Suppressor macrophage (primary cell): Measurements from ENCODE around the gene ZFAND3.

Experiments
- DNase-seq, 4 experiments: peaks; one replicate each; pipeline ENCODE4 v3.0.0-alpha.2; 2020 to 2022

ZFAND3 gene

DNA sequence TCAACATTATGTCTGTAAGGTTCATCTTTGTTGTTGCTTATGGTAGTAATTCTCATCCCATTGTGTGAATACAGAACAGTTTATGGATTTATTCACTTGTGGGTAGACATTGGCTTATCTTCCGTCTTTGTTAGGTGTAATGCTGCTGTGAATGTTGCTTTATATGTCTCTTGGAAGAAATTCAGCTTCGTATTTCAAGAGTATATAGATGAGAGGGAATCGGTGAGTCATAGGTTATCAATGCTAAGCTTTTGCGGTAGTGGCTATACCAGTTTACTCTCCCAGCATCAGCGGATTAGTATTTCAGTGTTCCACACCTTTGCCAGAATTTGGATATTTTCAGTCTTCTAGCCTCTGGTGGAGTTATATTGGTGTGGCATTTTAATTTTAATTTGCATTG lies 77.8 kb downstream of the ZFAND3 start:
- DNase-seq, result no peak

DNA sequence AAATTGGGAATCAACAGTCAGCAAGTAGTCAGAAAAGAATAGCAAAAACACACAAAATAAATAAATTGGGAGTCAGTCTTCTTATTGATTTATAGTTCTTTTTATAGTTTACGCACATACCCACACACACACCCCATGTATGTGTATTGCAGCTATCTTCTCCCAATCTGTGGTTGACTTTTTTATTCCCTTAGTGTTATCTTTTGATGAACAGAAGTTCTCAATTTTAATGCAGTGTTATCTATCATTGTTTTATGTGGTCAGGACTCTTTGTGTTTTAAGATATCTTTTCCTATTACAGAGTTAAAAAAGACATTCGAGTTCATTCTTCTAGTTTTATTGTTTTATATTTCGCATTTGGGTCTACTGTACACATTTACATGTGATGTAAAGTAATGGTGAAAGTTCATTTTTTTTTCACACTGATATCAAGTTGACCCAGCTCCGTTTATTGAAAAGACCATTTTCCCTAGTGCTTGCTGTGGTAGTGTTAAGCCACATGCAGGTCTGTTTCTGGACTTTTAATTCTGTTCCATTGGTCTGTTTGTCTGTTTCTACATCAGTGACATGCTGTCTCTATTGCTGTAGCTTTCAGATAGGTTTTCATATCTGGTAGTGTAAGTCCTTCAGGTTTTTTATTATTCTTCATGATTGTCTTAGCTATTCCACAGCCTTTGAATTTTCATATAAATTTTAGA lies 78.4 kb downstream of the ZFAND3 start:
- no peak for DNase-seq

DNA sequence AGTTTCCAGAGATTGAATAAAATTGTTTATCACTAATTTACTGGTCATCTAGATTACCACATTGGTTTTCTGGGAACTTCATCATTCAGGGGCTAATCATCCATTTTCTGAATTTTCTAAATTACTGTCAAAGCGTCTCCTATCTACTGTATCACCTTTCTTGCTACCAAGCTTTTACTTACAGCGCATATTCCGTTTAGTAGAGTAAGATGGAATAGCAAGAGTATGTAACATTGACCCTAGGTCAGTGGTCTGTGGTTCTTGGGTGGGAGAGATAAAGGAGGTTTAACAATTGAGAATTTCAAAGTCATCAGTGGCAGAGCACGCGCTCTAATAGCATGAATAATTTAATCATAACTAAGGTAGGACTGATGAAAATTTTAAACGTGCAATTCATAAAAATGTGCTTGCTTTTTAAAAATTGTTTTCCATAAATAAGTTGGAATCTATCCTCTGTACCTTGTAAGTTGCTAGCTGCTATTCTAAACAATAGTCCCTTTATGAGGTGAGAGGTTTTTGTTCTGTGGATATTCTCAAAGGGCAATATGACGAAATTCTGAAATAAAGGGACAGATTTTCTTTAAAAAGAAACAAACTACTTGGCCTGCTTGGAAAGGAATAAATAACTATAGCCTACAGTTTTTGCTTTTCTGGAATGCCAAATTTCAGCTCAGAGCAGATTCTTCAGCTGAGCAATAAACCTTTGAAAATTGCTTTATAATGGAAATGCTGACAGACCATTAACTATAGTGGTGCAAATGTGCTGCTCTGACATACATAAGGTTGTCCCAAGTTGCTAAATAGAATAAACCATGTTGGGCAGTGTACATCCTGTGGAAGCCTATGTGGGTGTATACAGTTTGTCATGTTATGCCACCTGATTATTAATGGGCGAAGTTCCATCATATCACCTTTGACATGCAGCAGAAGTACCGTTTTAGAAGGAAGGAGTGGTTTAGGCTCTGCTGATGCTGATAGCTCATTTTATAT lies 84.1 kb downstream of the ZFAND3 start:
- DNase-seq, result peak in 1 of 4 experiments; percentile 20

DNA sequence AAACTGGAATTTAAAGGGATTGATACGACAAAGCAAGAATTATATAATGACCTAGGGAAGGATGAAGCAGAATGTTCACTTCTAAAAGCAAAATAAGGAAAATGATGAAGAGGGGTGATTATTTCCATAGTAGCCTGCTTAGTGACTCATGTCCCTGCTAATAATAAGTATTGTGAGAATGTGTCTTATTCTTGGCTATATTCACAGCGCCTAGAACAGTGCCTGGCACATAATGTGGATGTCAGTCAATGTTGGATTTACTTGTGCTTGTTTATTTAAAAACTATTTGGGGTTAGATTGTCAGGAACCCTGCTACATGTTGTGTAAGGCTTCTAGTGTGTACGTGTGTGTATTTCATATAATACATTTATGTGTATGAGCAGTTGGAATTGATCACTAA lies 85.1 kb downstream of the ZFAND3 start:
- DNase-seq, result no peak

DNA sequence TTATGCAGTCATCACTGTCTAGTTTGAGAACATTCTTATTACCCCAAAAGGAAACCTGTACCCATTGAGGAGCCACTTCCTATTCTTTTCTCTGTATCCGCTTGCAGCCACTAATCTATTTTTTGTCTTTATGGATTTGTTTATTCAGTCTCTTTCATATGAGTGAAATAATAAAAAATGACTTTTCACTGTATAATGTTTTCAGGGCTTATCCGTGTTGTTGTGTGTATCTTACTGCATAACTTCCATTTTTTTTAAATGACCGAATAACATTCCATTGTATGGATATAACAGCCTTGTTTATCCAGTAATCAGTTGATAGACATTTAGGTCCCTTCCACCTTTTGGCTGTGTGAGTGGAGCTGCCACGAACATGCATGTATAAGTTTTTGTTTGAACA lies 86.6 kb downstream of the ZFAND3 start:
- DNase-seq, result no peak

DNA sequence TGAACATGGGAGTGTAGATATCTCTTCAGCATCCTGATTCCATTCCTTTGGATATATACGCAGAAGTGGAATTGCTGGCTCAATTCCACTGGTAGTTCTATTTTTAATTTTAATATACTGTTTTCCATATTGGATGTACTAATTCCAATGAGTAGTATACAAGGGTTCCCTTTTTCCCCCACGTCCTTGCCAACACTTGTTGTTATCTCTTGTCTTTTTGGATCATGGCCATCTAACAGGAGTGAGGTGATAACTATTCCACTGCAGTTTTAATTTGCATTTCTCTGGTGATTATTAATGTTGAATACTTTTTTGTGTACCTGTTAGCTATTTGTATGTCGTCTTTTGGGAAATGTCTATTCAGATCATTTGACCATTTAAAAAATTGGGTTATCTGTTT lies 91.5 kb downstream of the ZFAND3 start:
- DNase-seq, result no peak

DNA sequence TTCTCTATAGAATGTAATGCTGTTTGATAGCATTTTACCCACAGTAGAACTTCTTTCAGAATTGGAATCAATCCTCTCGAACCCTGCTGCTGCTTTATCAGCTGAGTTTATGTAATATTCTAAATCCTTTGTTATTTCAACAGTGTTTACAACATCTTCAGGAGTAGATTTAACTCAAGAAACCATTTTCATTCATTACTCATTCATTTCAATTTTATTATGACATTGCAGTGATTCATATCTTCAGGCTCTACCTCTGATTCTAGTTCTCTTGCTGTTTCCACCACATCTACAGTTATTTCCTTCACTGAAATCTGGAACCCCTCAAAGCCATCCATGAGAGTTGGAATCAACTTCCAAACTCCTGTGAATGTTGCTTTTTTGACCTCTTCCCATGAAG lies 93.7 kb downstream of the ZFAND3 start:
- DNase-seq, result no peak

DNA sequence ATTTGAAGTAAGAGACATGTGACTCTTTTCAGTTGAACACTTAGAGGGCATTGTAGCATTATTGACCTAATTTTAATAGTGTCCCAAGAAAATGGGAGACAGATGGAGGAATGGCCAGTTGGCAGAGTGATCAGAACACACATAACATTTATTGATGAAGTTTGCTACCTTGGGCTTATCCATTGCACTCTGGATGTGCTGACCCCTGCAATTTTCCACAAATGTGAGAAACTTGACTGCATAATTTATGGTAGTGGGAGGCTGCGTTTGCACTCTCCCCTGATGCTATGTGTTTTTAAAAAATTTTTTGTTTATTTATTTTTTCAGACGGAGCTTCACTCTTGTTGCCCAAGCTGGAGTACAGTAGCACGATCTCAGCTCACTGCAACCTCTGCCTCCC lies 95.9 kb downstream of the ZFAND3 start:
- DNase-seq, result no peak

DNA sequence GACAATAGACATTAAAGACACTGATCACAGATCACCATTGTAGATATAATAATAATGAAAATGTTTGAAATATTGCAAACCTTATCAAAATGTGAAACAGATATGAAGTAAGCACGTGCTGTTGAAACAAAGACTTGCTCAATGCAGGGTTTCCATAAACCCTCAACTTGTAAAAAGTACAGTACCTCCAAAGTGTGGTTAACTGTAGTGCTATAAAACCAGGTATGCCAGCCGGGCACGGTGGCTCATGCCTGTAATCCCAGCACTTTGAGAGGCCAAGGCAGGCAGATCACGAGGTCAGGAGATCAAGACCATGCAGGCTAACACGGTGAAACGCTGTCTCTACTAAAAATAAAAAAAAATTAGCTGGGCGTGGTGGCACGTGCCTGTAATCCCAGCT lies 96.6 kb downstream of the ZFAND3 start:
- DNase-seq, result no peak

DNA sequence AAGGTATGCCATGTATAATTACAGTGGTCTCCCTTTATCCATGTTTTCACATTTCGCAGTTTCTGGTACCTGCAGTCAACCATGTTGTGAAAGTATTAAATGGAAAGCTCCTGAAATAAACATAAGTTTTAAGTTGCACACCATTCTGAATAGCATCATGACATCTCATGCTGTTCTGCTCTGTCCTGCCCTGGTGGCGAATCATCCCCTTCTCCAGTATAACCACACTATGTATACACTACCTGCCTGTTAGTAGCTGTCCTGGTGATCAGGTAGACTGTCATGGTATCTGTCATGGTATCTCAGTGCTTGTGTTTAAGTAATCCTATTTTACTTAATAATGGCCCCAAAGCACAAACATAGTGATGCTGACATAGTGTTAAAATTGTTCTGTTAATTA lies 97.1 kb downstream of the ZFAND3 start:
- no peak for DNase-seq

DNA sequence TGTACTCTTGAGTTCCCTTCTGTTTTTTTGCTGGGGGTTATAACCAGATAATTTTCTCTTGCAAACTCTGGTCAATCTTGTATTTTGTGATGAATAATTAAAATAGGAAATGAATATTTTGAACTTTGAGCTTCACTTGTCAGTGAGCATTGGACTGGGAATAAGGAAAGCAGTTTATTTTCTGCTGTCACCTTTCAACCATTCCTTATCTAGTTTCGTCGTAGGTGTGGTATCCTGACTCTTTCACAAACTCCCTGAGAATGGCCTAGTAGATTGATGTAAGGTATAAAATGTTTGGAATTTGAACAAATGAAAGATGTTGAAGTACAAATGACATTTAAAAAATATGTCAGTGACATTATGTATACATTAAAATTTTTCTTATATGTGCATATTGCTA lies 98.0 kb downstream of the ZFAND3 start:
- DNase-seq, result no peak

DNA sequence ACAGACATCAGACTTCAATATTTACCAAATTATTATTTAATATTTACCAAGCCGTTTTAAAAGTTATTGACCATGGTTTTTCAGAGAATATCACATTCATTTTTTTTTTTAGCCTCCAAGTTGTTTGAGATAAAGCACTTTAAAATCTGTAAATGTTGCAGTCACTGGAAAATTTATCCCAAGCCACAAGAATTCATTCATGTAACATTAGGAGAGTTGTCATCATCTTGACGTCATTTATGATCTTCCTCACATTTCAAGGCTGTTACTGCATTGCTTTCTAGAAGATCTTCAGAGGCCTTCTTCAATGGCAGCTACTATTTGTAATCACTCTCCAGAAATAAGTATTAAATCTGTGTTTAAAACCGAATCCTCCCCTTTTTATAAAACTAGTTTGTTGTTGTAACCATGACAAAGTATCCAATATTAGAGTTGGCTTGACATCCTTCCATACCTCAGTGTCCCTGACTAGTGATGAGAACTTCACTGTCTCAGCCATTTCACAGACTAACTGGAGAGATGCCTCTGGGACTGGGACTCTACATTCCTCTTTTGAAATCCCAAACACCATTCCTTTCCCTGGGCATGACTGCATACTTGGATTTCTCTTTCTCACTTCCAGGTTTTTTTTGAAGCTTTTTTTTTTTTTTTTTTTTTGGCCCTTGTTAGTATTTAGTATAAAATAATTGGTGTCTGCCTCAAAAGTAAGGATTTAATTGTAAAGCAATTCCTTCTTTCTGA lies 100.1 kb downstream of the ZFAND3 start:
- no peak for DNase-seq

DNA sequence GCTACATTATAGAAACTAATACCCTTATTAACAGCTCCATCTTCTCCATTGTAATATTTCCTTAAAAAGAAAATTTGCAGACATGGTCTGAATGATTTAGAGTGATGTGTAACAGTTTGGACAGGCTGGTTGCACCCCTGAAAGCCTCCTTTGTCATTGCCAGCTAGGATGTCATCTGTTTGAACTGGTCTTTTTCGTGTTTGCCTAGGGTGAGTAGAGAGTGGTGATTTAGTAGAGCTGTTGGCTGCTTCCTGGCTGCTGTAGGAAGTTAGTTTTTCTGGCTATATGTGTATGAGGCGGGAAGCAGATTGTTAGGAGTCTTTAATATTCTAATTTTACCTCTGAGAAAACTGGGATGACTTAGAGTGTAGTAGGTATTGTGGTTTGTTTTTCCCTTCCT lies 101.1 kb downstream of the ZFAND3 start:
- DNase-seq, result no peak

DNA sequence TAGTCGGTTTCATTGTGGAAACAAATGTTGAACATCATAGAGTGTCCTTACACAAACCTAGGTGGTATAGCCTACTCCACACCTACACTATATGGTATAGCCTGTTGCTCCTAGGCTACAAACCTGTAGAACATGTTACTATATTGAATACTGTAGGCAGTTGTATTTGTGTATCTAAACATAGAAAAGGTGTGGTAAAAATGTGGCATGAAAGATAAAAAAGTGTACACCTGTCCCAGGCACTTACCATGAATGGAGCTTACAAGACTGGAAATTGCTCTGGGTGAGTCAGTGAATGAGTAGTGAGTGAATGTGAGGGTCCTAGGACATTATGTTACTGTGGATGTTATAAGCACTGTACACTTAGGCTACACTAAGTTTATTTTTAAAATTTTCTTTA lies 103.0 kb downstream of the ZFAND3 start:
- DNase-seq, result no peak

DNA sequence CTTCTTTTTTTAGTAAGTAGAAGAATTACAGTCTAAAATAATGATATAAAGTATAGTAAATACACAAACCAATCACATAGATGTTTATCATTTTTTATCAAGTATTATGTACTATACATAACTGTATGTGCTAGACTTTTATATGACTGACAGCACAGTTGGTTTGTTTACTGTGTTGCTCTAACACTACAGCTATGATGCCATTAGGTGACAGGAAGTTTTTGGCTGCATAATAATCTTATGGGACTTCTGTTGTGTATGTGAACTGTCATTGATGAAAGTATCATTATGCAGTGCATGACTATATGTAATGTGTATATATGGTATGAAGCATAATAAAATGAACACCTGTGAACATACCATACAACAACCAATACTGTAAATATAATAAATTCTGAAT lies 104.0 kb downstream of the ZFAND3 start:
- DNase-seq, result no peak

DNA sequence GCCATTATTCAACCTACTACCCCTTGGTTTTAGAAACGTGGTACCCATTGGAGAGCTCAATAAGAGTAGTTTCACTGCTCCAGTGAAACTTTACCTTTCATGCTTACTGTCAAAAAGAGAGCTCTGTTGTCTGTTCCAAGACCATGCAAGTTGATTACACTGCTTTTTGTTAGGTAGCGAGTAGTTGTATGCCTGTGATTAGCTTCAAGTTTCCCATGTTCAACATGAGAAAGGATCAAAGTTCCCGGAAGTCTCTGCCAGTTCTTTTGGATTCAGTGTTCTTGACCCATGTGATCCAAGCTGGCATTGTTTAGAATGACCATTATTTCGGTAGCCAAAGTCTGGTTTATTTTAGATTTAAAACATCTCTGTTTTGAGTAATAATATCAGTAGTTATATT lies 107.1 kb downstream of the ZFAND3 start:
- DNase-seq, result no peak

DNA sequence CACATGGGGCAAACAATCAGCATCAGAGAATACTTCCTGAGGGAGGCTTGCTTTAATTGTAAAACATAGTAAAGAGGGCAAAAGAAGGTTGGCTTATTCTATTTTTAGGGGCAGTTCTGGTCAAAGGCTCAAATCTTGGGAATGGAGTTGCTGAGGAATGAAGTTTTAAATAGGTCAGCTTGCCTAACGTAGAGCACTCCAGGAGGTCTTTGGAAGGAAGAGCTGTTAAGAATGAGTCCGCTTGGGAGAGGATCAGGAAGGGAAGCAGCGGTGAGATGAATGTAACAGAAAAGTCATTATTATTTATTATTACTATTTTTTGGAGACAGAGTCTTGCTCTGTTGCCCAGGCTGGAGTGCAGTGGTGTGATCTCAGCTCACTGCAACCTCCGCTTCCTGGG lies 108.7 kb downstream of the ZFAND3 start:
- DNase-seq, result no peak

DNA sequence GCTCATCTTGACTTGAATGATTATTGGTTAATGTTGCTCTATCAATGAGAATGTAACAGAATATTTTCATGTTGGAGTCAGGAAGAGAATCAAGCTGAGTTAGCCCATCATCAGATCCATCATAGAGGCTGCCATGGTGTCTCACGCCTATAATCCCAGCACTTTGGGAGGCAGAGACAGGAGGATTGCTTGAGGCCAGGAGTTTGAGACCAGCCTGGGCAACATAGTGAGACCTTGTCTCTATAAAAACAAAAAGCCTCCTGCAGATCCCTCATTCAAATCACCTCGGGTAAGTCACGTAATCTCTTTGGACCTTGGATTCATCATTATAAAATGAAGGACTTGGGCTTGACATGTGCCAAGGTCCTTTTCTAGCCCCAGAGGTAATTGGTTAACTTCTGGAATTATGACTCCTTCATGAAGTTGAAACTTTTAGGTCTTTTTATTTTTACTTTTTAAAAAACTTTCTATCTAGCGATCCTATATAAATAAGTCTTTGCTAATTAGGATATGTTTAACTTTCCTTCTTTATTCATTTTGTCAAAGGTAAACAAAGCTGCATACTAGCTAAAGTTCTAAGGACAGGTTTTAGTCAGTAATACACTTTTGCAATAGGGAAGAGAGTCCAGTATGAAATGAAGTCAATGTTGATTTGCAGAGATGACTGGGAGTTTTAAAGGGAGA lies 110.9 kb downstream of the ZFAND3 start:
- DNase-seq, result no peak

DNA sequence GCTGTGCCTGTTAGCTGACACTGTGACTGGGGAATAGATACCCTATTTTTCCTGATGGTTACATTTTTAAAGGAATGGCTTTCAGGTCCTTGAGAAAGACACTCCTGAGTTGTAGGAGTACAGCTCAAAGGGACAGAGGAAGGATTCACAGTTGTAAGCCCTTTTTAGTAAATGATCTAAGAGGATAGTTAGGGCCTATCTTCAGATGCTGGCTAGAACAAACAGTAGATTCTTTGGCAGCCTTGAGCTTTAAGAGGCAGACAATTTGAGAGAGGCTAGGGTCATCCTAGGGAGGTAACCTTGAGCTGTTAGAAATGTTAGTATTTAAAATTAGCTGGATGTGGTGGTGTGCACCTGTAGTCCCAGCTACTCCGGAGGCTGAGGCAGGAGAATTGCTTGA lies 111.5 kb downstream of the ZFAND3 start:
- DNase-seq, result no peak

DNA sequence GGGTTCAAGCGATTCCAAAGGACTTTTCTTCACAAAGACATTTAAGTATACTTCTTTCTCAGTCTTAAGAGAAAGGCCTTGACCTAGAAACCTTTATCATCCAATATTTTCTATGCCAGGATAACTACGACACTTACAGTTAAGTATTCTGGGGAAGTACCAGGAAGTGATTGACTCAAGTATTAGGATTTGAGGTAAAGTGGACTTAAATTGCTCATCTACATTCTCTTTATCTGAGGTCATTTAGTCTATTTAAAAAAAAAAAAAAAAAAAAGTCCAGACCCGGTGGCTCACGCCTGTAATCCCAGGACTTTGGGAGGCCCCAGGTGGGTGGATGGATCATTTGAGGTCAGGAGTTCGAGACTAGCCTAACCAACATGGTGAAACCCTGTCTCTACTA lies 114.7 kb downstream of the ZFAND3 start:
- DNase-seq, result no peak

DNA sequence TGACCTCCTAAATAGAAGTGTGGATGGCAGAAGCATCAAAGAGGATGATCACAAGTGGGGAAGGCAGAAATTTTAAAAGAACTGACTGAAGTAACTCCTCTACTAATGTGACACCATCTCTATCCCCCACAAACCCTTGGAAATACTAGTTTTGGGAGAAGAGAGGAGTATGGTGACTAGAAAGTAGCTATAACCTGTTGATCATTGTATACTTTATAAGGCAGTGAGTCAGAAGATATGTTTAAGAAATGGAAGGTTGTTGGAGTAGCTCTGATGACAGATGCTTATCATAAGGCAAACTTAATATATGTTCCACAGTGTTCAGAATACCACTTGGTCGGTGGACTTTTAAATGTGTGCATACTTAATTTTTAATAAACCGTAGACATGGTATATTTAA lies 116.6 kb downstream of the ZFAND3 start:
- no peak for DNase-seq

DNA sequence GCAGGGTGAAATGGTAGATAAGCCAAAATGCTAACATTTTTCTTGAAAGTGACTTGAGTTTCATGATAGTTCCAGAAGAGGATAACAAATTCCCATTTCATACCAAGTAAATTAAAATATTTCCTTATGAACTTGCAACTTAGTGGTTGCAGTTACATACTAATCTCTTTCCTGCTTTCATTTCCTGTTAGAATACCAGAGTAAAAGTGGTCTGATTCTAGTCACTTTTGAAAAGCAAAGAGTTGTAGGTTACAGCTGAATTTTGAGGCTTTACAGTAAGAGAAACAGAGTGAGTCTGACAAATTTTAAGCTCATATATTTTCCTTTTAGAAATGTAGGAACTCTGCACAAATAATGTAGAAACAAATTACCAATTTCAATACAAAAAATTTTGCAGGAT lies 117.4 kb downstream of the ZFAND3 start:
- DNase-seq, result peak in 1 of 4 experiments; percentile 14

DNA sequence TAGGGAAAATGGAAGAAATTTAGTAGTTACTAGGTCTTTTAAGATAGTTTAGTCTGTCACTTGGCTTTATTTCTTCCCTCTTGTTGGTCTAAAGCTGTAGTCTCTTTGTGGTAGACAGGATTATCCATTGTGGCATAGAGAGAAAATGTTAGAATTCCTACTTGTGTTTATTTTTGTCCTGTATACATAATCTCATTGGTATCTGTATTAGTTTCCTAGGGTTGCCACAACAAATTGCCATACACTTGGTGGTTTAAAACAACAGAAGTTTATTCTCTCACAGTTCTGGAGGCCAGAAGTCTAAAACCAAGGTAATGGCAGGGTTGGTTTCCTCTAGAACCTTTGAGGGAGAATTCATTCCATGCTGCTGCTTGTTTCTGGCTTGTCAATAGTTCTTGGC lies 119.4 kb downstream of the ZFAND3 start:
- no peak for DNase-seq
